ENCODE results near the gene BCLAF3. TPM values are rescaled to one million over a fixed set of nuclear protein-coding genes. Genes with fewer than 3 reads are reported as not detected.

The BCLAF3 gene
- total RNA-seq, 1 experiment from 2014 or later: 7.9 TPM

DNA sequence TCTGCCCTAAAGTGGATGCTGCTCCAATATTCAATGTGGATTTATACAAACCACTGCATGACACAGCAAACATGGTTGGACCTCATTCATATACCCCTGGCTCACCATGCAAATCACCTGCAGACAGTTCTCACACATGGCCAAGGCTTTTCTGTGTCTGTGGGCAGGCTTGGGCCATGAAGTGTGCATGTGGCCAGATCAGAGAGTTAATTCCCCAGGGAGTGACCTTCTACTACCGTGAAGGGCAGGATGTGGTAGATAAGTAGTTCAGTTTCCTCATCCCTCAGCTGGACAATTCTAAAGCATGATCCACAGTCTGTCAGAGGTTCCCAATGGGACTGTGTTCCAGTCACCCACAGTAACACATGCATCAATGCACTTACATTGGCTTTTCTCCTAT lies 24.6 kb upstream of the BCLAF3 start:
- Histone ChIP-seq H3K9me2 (ENCODE audit: insufficient read depth) (no peaks in the 10 kb centered on the region), H3K79me2 (ENCODE audit: low read depth) (no peaks in the 10 kb centered on the region), H3K9me3 (ENCODE audit: insufficient read depth, low read depth) (no peaks in the 10 kb centered on the region), H3K4me2 (no peak overlapping the region), H3F3A (ENCODE audit: insufficient read depth, low read depth) (no peaks in the 10 kb centered on the region), H3K36me3 (ENCODE audit: low read depth) (no peaks in the 10 kb centered on the region), H3K27me3 (ENCODE audit: insufficient read depth, low read depth) (no peaks in the 10 kb centered on the region), H4K20me1 (ENCODE audit: insufficient read depth) (no peaks in the 10 kb centered on the region), H3K27ac (no peak overlapping the region), H2AFZ (no peak overlapping the region), H3K4me3 (no peak overlapping the region), H3K4me1 (replicated peaks; ENCODE audit: insufficient read depth) (no peaks in the 10 kb centered on the region)
- DNase-seq: no peak
- TF ChIP-seq, protein P1, sequence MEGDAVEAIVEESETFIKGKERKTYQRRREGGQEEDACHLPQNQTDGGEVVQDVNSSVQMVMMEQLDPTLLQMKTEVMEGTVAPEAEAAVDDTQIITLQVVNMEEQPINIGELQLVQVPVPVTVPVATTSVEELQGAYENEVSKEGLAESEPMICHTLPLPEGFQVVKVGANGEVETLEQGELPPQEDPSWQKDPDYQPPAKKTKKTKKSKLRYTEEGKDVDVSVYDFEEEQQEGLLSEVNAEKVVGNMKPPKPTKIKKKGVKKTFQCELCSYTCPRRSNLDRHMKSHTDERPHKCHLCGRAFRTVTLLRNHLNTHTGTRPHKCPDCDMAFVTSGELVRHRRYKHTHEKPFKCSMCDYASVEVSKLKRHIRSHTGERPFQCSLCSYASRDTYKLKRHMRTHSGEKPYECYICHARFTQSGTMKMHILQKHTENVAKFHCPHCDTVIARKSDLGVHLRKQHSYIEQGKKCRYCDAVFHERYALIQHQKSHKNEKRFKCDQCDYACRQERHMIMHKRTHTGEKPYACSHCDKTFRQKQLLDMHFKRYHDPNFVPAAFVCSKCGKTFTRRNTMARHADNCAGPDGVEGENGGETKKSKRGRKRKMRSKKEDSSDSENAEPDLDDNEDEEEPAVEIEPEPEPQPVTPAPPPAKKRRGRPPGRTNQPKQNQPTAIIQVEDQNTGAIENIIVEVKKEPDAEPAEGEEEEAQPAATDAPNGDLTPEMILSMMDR (conservative IDR thresholded peaks at IDR 0.05): no peak
- no peak for TF ChIP-seq EZH2 (IDR thresholded peaks at IDR 0.05; ENCODE audit: low read depth)
- POLR2A ChIA-PET (ENCODE audit: unreplicated experiment): no interaction called here
- intact Hi-C loops (cut with micrococcal nuclease; ENCODE audit: unreplicated experiment): no loop called here
- BruUV-seq (replicated peaks): no TSS peak
- CTCF ChIA-PET: no interaction called here

DNA sequence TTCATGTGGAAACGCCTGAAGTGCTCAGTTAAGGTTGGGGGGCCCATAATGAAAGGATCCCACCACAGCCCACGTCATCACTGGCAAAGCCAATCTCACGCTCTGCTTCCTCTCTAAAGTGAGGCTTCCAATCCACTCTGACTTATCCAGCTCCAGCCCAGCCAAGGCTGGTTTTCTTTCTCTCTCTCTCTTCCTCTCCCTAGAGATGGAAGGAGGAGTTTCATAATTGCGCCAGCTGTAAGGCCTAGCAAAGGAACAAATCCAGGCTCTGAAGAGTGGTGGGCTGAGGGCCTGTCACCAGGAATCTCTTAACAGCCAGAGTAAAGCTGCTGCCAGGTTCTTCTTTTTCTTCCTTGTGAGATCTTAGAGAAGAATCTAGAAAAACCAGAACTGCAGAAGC lies 20.7 kb upstream of the BCLAF3 start:
- Histone ChIP-seq H3K9me2 (ENCODE audit: insufficient read depth) (no peaks in the 10 kb centered on the region), H3K27ac (no peak overlapping the region), H3K79me2 (ENCODE audit: low read depth) (no peaks in the 10 kb centered on the region), H4K20me1 (ENCODE audit: insufficient read depth) (no peaks in the 10 kb centered on the region), H3K9me3 (ENCODE audit: insufficient read depth, low read depth) (no peaks in the 10 kb centered on the region), H3K4me2 (no peak overlapping the region), H3K4me1 (replicated peaks; ENCODE audit: insufficient read depth) (no peaks in the 10 kb centered on the region), H3F3A (ENCODE audit: insufficient read depth, low read depth) (no peaks in the 10 kb centered on the region), H3K4me3 (no peak overlapping the region), H3K36me3 (ENCODE audit: low read depth) (no peaks in the 10 kb centered on the region), H2AFZ (no peak overlapping the region), H3K27me3 (ENCODE audit: insufficient read depth, low read depth) (no peaks in the 10 kb centered on the region)
- DNase-seq: no peak
- TF ChIP-seq EZH2 (IDR thresholded peaks at IDR 0.05; ENCODE audit: low read depth): no peak
- TF ChIP-seq, protein P1 (conservative IDR thresholded peaks at IDR 0.05): no peak
- no TSS peak for BruUV-seq (replicated peaks)
- CTCF ChIA-PET: no interaction called here
- intact Hi-C loops (cut with micrococcal nuclease; ENCODE audit: unreplicated experiment): no loop called here
- POLR2A ChIA-PET (ENCODE audit: unreplicated experiment): no interaction called here

DNA sequence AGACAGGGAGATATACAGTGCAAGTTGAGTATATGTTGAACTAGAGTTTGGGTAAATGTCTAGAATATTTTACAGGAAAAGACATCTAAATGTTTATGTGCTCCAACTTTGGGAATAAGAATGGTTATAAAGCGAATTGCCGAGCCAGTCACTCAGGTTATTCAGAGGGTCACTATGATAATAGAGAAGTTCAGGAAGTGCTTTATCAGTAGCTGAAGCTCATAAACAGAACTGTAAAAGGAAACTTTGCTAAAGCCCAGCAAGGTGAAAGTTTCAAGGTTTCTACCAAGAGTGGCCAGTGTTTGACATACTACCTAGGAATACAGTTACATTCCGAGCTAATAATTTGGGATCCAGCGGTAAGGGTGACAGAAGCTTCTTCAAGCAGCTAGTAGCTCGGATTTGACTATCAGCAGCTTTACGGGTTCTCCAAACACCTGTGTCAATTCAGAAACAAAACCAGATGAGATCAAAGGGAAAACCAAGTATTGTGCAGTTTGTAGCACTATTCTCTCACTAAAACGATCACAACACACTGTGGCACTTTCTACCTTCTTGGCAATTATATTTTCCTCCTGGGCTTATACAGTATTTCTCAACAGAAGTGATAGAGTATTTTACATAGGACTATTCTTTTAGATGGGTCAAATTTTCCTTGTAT lies 17.2 kb upstream of the BCLAF3 start:
- DNase-seq: no peak
- Histone ChIP-seq H3F3A (ENCODE audit: insufficient read depth, low read depth) (no peaks in the 10 kb centered on the region), H3K79me2 (ENCODE audit: low read depth) (no peaks in the 10 kb centered on the region), H2AFZ (no peak overlapping the region), H3K9me3 (ENCODE audit: insufficient read depth, low read depth) (no peaks in the 10 kb centered on the region), H3K27ac (no peak overlapping the region), H4K20me1 (ENCODE audit: insufficient read depth) (no peaks in the 10 kb centered on the region), H3K4me1 (replicated peaks; ENCODE audit: insufficient read depth) (no peaks in the 10 kb centered on the region), H3K4me3 (no peak overlapping the region), H3K9me2 (ENCODE audit: insufficient read depth) (no peaks in the 10 kb centered on the region), H3K27me3 (ENCODE audit: insufficient read depth, low read depth) (no peaks in the 10 kb centered on the region), H3K4me2 (no peak overlapping the region), H3K36me3 (ENCODE audit: low read depth) (no peaks in the 10 kb centered on the region)
- TF ChIP-seq, protein P1 (conservative IDR thresholded peaks at IDR 0.05): no peak
- no peak for TF ChIP-seq EZH2 (IDR thresholded peaks at IDR 0.05; ENCODE audit: low read depth)
- no TSS peak for BruUV-seq (replicated peaks)
- POLR2A ChIA-PET (ENCODE audit: unreplicated experiment): no interaction called here
- CTCF ChIA-PET: no interaction called here
- intact Hi-C loops (cut with micrococcal nuclease; ENCODE audit: unreplicated experiment): no loop called here

Measured in PC-9 (cell line).